Cardiac muscle cell (in vitro differentiated cells and primary cell): Measurements from ENCODE around the gene LINC01488. TPM values are rescaled to one million over a fixed set of nuclear protein-coding genes. Genes with fewer than 3 reads are reported as not detected.

Experiments used
- DNase-seq, 2 donors: peaks; one replicate each; pipeline versions ENCODE4 v3.0.0 to v3.0.0-alpha.2; 2010 to 2017; ENCODE audit warnings: low read depth in 1 of 2, low spot score in 1 of 2
- H3K27ac ChIP-seq: fragments of 200-600 bp; sonication (generic); 2 replicates; pipeline ENCODE4 v1.5.1; 2016
- H3K27me3 ChIP-seq: fragments of 200-600 bp; sonication (generic); 2 replicates; pipeline ENCODE4 v1.6.0; 2016; ENCODE audit warnings: control low read depth
- H3K36me3 ChIP-seq: fragments of 200-600 bp; sonication (generic); 2 replicates; pipeline ENCODE4 v1.5.1; 2016; ENCODE audit warnings: control low read depth
- H3K4me1 ChIP-seq: fragments of 200-600 bp; sonication (generic); 2 replicates; pipeline ENCODE4 v1.8.1; 2017; ENCODE audit warnings: low read depth, mild to moderate bottlenecking, mixed run types
- H3K4me3 ChIP-seq: fragments of 200-600 bp; sonication (generic); 2 replicates; pipeline ENCODE4 v1.5.1; 2016; ENCODE audit warnings: mild to moderate bottlenecking
- H3K9me3 ChIP-seq: fragments of 200-600 bp; sonication (generic); 2 replicates; pipeline ENCODE4 v1.5.1; 2017; ENCODE audit warnings: low read depth, mild to moderate bottlenecking, control low read depth
- polyA plus RNA-seq: library from polyadenylated mRNA; unstranded; fragments of >200 nt; fragmentation: Nextera tagmentation; extraction: Ambion mirVana; gene quantifications from 2 replicates; pipeline ENCODE4 v1.2.1, GENCODE V29; 2016
- total RNA-seq: library from RNA; depleted of rRNA; stranded (reverse); fragments of >200 nt; gene quantifications from 2 replicates; pipeline ENCODE4 v1.2.3, GENCODE V29; 2016
- TF ChIP-seq, protein P1 (sequence below): IDR thresholded peaks from 2 replicates; pipeline ENCODE4 v1.5.1; 2012; ENCODE audit warnings: low read depth, mild to moderate bottlenecking, low read length

Gene LINC01488
- total and polyA plus RNA-seq, 2 experiments from 2014 or later: 1.1 to 1.6 TPM

DNA sequence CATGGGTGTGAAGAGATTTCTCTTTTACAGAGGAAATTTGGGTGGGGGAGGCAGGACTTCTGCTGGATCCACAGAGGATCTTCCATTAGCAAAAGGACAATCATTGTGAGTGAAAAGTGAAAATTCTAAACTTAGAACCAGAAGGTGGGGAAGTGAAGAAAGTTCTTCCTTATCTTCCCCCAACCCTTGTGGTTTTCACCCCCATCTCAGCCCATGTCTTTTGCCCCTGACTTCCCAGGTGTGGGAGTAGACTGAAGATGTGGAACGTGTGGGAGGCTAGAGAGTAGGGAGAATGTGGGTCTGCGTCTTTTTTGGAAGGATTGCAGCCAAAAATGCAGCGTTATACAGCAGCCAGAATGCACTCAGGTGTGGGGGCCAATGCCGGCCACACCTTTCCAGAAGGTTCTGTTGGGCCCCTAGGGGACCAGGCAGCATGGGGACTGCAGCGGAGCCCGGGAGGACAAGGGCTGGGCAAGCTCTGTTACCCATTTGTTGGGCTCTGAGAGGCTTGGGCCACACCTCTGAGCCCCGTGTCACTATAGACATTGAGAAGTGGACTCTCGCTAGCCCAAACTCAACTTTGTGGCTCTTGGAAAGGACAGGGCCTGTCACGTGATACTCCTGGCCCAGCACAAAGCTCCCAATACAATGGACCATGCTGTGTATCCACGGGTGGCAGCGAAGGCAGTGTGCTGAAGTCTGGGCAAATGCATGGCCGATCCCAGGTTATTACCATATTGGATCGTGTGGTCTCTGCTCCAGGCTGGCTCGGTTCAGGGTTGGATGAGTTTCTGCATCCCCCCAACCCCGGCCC is 32.8 kb upstream of the LINC01488 start:
- H3K27me3 ChIP-seq: no peaks in the 10 kb centered on the region
- TF ChIP-seq, protein P1, sequence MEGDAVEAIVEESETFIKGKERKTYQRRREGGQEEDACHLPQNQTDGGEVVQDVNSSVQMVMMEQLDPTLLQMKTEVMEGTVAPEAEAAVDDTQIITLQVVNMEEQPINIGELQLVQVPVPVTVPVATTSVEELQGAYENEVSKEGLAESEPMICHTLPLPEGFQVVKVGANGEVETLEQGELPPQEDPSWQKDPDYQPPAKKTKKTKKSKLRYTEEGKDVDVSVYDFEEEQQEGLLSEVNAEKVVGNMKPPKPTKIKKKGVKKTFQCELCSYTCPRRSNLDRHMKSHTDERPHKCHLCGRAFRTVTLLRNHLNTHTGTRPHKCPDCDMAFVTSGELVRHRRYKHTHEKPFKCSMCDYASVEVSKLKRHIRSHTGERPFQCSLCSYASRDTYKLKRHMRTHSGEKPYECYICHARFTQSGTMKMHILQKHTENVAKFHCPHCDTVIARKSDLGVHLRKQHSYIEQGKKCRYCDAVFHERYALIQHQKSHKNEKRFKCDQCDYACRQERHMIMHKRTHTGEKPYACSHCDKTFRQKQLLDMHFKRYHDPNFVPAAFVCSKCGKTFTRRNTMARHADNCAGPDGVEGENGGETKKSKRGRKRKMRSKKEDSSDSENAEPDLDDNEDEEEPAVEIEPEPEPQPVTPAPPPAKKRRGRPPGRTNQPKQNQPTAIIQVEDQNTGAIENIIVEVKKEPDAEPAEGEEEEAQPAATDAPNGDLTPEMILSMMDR: no peak
- H3K9me3 ChIP-seq: no peaks in the 10 kb centered on the region
- peaks cover 8% of the 10 kb centered on the region for H3K4me1 ChIP-seq
- DNase-seq: no peak
- H3K27ac ChIP-seq: no peak overlapping the region
- no peaks in the 10 kb centered on the region for H3K36me3 ChIP-seq
- H3K4me3 ChIP-seq: no peak overlapping the region

- Histone ChIP-seq H3K27ac (no peak overlapping the region), H3K27me3 (no peaks in the 10 kb centered on the region), H3K4me3 (no peak overlapping the region), H3K9me3 (no peaks in the 10 kb centered on the region), H3K4me1 (peaks cover 6% of the 10 kb centered on the region), H3K36me3 (no peaks in the 10 kb centered on the region)
- peak; percentile 39 to 68 for DNase-seq
- TF ChIP-seq, protein P1: no peak
Measured at GRCh38 chr11:69449320-69450063, 32.0 kb upstream of the LINC01488 start.

GRCh38 chr11:69450064-69450856 is 31.2 kb upstream of the LINC01488 start:
- Histone ChIP-seq H3K4me1 (peaks cover 6% of the 10 kb centered on the region), H3K4me3 (no peak overlapping the region), H3K27ac (no peak overlapping the region), H3K36me3 (no peaks in the 10 kb centered on the region), H3K9me3 (no peaks in the 10 kb centered on the region), H3K27me3 (no peaks in the 10 kb centered on the region)
- DNase-seq: no peak
- TF ChIP-seq, protein P1: no peak

- Histone ChIP-seq H3K4me3 (no peak overlapping the region), H3K9me3 (no peaks in the 10 kb centered on the region), H3K27ac (no peak overlapping the region), H3K4me1 (peaks cover 9% of the 10 kb centered on the region), H3K27me3 (no peaks in the 10 kb centered on the region), H3K36me3 (no peaks in the 10 kb centered on the region)
- DNase-seq: no peak
- TF ChIP-seq, protein P1: no peak
Measured at GRCh38 chr11:69450857-69451220, 30.6 kb upstream of the LINC01488 start.

DNA sequence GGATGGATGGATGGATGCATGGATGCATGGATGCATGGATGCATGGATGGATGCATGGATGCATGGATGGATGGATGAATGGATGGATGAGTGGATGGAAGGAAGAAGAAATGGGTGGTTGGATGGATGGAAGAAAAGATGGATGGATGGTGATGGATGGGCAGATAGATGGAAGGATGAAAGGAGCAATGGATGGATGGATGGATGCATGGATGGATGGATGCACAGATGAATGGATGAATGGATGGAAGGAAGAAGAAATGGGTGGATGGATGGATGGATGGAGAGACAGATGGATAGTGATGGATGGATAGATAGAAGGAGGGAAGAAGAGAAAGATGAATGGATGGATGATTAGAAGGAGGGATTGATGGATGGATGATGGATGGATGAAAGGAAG is 30.2 kb upstream of the LINC01488 start:
- Histone ChIP-seq H3K4me3 (no peak overlapping the region), H3K27ac (no peak overlapping the region), H3K36me3 (no peaks in the 10 kb centered on the region), H3K4me1 (peaks cover 9% of the 10 kb centered on the region), H3K27me3 (no peaks in the 10 kb centered on the region), H3K9me3 (no peaks in the 10 kb centered on the region)
- no peak for DNase-seq
- TF ChIP-seq, protein P1: no peak
